Measurements from ENCODE around the gene ZFHX2.
"Not testable (repeated sequence)": the region's sequence is repeated elsewhere in the genome, so short reads cannot be mapped to it uniquely, and the experiment has no call there.

ZFHX2 gene

DNA sequence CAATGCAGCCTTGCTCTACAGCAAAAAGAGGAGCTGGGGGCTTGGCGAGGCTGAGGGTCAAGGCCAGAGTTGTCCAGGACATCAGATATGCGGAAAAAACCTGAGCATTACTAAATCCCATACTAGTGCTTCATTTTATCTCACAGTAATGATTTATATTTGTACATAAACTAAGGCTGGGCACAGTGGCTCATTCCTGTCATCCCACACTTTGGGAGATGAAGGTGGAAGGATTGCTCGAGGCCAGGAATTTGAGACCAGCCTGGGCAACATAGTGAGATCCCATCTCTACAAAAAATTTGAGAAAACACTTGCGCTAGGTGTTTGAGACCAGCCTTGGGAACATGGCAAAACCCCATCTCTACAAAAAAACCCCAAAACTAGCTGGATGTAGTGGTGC, 38.6 kb upstream of the ZFHX2 start:
- Histone ChIP-seq H3K4me1 (ENCODE audit: low read length) (peaks cover 8% of the 10 kb centered on the region), H3K4me3 (ENCODE audit: low read length) (no peak overlapping the region), H2AFZ (ENCODE audit: low read depth, low read length) (no peak overlapping the region), H3K27me3 (ENCODE audit: low read depth, low read length) (peaks cover 4% of the 10 kb centered on the region; the same call in 1 of the 2 replicates), H3K9me3 (ENCODE audit: insufficient read depth, low read length) (no peaks in the 10 kb centered on the region), H3K36me3 (replicated peaks; ENCODE audit: low read depth, low read length) (no peaks in the 10 kb centered on the region), H3K4me2 (ENCODE audit: low read length) (no peak overlapping the region), H3K27ac (ENCODE audit: low read length) (no peak overlapping the region), H4K20me1 (ENCODE audit: insufficient read depth, low read length) (no peaks in the 10 kb centered on the region), H3K79me2 (ENCODE audit: low read length) (no peaks in the 10 kb centered on the region), H3K9ac (ENCODE audit: low read length) (no peak overlapping the region)
- no peak for TF ChIP-seq EZH2phosphoT487 (IDR thresholded peaks at IDR 0.05; ENCODE audit: low read depth)
- TF ChIP-seq CTCF (IDR thresholded peaks at IDR 0.05; ENCODE audit: low read depth, low read length), result no peak

DNA sequence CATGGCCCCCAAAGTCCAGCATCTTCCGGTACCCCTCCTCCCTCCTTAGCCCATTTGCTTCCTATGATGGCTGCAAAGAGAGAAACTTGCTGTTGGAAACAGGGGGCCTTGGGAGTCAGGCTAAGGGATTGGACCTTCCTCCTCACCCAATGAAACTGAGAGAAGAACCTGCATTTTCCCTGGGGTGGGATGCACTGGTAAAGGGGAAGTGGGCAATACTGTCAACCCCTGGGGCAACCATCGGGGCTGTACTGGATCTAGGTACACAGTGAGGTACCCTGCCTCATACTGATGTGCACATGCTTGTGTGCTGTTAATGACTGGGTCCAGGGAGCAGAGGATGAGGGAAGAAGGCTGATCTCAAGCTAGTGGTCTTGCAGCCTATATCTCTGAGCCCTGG, 38.0 kb upstream of the ZFHX2 start:
- Histone ChIP-seq H3K4me3 (ENCODE audit: low read length) (no peak overlapping the region), H3K9me3 (ENCODE audit: insufficient read depth, low read length) (no peaks in the 10 kb centered on the region), H4K20me1 (ENCODE audit: insufficient read depth, low read length) (no peaks in the 10 kb centered on the region), H3K27me3 (ENCODE audit: low read depth, low read length) (peaks cover 2% of the 10 kb centered on the region; the same call in 1 of the 2 replicates), H3K9ac (ENCODE audit: low read length) (no peak overlapping the region), H3K36me3 (replicated peaks; ENCODE audit: low read depth, low read length) (no peaks in the 10 kb centered on the region), H2AFZ (ENCODE audit: low read depth, low read length) (peak overlapping the region; percentile 47), H3K4me2 (ENCODE audit: low read length) (peak overlapping the region; percentile 38), H3K79me2 (ENCODE audit: low read length) (no peaks in the 10 kb centered on the region), H3K27ac (ENCODE audit: low read length) (no peak overlapping the region), H3K4me1 (ENCODE audit: low read length) (peaks cover 8% of the 10 kb centered on the region)
- TF ChIP-seq EZH2phosphoT487 (IDR thresholded peaks at IDR 0.05; ENCODE audit: low read depth) (no peak), CTCF (IDR thresholded peaks at IDR 0.05; ENCODE audit: low read depth, low read length) (no peak)

DNA sequence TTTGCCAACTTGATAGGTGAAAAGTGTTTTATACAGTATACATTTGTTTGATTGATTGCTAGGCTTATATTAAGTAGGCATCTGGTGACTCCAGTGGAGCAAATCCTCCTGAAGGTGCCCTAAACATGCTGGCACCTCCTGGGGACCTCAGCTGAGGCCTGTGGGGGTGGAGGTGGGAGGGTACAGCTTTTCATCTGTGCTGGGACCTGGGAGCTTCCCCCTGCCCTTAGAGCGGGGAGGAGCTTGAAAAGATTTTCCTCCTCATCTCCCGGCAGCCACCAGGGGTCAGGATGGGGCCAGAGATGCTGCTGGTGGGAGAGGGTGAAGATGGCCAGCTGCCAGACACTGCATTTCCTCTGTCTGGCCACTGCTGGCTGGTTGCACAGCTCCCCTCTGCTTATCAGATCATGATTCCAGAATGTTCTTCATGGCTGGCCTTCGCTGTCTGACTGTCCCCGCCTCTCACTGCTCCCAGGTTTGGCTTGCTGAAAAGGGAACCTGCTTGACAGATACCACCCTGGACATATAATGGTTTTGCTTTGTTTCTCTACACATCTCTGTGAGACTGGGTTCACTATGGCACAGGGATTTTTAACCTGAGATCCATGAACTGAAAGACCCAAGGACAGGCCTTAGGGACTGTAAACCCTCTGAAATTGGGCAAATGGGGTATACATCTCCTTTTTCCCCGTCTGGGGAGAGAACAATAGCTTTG, 37.5 kb upstream of the ZFHX2 start:
- Histone ChIP-seq H4K20me1 (ENCODE audit: insufficient read depth, low read length) (no peaks in the 10 kb centered on the region), H3K79me2 (ENCODE audit: low read length) (no peaks in the 10 kb centered on the region), H3K9me3 (ENCODE audit: insufficient read depth, low read length) (no peaks in the 10 kb centered on the region), H3K4me1 (ENCODE audit: low read length) (peaks cover 8% of the 10 kb centered on the region), H3K27ac (ENCODE audit: low read length) (no peak overlapping the region), H3K4me3 (ENCODE audit: low read length) (no peak overlapping the region), H3K36me3 (replicated peaks; ENCODE audit: low read depth, low read length) (no peaks in the 10 kb centered on the region), H3K4me2 (ENCODE audit: low read length) (peak overlapping the region; percentile 38), H2AFZ (ENCODE audit: low read depth, low read length) (peak overlapping the region; percentile 47), H3K27me3 (ENCODE audit: low read depth, low read length) (no peaks in the 10 kb centered on the region; the same call in 1 of the 2 replicates), H3K9ac (ENCODE audit: low read length) (no peak overlapping the region)
- no peak for TF ChIP-seq EZH2phosphoT487 (IDR thresholded peaks at IDR 0.05; ENCODE audit: low read depth)
- peak; percentile 77 for TF ChIP-seq CTCF (IDR thresholded peaks at IDR 0.05; ENCODE audit: low read depth, low read length)

DNA sequence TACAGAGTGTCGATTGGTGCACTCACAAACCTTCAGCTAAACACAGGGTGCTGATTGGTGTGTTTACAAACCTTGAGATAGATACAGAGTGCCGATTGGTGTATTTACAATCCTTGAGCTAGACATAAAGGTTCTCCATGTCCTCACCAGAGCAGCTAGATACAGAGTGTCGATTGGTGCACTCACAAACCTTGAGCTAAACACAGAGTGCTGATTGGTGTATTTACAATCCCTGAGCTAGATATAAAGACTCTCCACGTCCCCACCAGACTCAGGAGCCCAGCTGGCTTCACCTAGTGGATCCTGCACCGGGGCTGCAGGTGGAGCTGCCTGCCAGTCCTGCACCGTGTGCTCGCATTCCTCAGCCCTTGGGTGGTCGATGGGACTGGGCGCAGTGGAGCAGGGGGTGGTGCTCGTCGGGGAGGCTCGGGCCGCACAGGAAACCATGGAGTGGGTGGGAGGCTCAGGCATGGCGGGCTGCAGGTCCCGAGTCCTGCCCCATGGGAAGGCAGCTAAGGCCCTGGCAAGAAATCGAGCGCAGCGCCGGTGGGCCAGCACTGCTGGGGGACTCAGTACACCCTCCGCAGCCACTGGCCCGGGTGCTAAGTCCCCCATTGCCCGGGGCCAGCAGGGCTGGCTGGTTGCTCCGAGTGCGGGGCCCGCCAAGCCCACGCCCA, 33.1 kb upstream of the ZFHX2 start:
- H3K9me3 ChIP-seq (ENCODE audit: insufficient read depth, low read length); H3K4me3 ChIP-seq (ENCODE audit: low read length); H3K9ac ChIP-seq (ENCODE audit: low read length); H3K4me1 ChIP-seq (ENCODE audit: low read length); H3K27me3 ChIP-seq (ENCODE audit: low read depth, low read length); H3K79me2 ChIP-seq (ENCODE audit: low read length); H2AFZ ChIP-seq (ENCODE audit: low read depth, low read length); H3K27ac ChIP-seq (ENCODE audit: low read length); H3K36me3 ChIP-seq (replicated peaks; ENCODE audit: low read depth, low read length); H4K20me1 ChIP-seq (ENCODE audit: insufficient read depth, low read length); H3K4me2 ChIP-seq (ENCODE audit: low read length): not testable (repeated sequence)

- H3K4me1 ChIP-seq (ENCODE audit: low read length); H3K9ac ChIP-seq (ENCODE audit: low read length); H3K4me3 ChIP-seq (ENCODE audit: low read length); H3K79me2 ChIP-seq (ENCODE audit: low read length); H3K4me2 ChIP-seq (ENCODE audit: low read length); H3K27ac ChIP-seq (ENCODE audit: low read length); H3K9me3 ChIP-seq (ENCODE audit: insufficient read depth, low read length); H3K36me3 ChIP-seq (replicated peaks; ENCODE audit: low read depth, low read length); H4K20me1 ChIP-seq (ENCODE audit: insufficient read depth, low read length); H2AFZ ChIP-seq (ENCODE audit: low read depth, low read length); H3K27me3 ChIP-seq (ENCODE audit: low read depth, low read length): not testable (repeated sequence)
Observed at GRCh38 chr14:23583761-23584526, 32.4 kb upstream of the ZFHX2 start.
